Endometrium (tissue), 2 donors: Measurements from ENCODE around the gene ST3GAL2.
"Not testable (repeated sequence)": the region's sequence is repeated elsewhere in the genome, so short reads cannot be mapped to it uniquely, and the experiment has no call there.

ENCODE experiments used
- FAIRE-seq: peaks from 2 replicates; lab custom pipeline; 2012; peaks lifted over from hg19 to GRCh38; lab: Jason Lieb, UNC
- donor health status: control.
- donor health status: control.

ST3GAL2 gene

DNA sequence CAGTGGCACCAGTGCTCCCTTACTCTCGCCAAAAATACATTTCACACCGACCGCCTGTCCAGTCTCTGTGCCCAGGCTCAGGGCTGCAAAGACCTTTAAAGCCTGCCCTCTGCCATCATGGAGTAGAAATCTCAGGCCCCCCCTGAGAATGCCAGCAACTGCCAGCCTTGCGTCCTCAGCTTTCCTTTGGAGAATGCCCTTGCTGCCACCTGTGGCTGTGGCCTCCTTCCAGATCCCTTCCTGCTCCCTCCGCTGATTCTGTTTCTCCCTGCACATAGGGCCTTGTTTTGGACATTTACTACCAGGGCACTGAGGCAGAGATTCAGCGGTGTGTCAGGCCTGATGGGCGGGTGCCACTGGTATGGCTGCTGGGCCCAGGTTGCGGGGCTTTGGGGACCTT is 28.7 kb upstream of the ST3GAL2 start:
- no peak for FAIRE-seq

DNA sequence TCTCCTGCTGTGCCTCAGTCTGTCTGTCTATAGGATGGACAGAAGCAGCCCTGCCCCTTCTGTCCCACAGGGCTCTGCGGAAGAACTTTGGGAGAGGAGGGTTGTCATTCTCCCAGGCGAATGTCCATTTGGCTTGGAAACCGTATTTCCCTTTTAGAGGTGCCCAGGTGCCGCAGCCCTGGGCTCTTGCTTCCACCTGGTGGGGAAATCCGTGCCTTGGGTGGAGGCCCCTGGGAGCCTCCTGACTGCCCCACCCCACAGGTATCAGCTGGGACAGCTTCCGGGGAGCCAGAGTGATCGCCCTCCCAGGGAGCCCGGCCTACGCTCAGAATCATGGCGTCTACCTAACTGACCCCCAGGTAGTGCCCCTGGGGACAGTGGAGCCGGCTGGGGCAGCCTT is 28.2 kb upstream of the ST3GAL2 start:
- no peak for FAIRE-seq

DNA sequence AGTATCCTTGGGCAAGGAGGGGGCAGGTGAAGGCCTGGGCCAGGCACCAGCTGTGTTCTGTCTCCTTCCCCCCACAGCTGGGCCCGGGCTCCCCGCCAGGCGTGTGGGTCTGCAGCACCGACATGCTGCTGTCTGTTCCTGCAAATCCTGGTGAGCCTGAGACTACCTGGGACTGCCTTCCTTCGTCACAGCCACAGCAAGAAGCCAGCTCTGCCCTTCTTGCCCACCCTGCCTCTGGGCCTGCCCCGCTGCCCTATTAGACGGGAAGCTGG is 27.8 kb upstream of the ST3GAL2 start:
- no peak for FAIRE-seq

DNA sequence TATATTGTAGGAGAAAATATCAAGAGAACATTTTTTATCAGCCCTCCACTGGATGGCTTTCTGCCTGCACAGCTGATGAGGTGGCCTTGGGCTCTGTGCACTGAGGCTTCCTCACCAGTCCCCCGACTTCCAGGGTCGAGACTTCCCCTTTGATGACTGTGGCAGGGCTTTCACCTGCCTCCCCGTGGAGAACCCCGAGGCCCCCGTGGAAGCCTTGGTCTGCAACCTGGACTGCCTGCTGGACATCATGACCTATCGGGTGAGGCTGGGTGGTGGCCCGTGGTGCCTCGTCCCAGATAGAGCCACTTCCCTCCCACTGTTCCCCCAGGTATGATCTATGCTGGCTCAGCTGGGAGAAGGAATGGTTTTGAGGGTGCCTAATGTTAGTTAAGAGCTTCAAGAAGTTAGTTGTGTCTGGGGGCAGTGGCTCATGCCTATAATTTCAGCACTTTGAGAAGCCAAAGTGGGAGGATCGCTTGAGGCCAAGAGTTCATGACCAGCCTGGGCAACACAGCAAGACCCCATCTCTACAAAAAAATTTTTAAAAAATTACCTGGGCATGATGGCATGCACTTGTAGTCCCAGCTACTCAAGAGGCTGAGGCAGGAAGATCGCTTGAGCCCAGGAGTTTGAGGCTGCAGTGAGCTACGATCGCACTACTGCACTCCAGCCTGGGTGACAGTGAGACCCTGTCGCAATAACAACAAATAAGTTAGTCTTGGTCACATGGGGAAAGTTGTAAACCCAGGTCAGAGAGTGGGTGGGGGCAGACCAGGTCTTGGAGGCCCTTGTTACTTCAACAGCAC is 27.3 kb upstream of the ST3GAL2 start:
- FAIRE-seq, result no peak

DNA sequence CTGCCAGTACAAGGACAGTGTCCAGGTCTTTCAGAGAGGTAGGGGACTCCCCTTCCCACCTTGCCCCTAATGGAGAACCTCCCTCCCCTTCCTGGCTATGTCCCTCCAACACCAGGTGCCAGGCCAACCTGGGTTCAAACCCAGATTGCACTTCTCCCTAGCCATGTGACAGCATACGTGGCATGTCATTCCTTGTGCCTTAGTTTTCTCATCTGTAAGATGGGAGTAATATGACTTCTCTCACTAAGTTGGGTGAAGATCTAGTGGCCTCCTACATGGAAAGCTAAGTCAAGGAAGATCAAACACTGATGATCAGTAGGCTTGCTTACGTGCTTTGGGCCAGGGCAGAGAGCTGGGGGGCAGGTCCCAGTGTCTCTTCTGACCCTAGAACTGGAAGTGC is 24.3 kb upstream of the ST3GAL2 start:
- FAIRE-seq, result no peak

DNA sequence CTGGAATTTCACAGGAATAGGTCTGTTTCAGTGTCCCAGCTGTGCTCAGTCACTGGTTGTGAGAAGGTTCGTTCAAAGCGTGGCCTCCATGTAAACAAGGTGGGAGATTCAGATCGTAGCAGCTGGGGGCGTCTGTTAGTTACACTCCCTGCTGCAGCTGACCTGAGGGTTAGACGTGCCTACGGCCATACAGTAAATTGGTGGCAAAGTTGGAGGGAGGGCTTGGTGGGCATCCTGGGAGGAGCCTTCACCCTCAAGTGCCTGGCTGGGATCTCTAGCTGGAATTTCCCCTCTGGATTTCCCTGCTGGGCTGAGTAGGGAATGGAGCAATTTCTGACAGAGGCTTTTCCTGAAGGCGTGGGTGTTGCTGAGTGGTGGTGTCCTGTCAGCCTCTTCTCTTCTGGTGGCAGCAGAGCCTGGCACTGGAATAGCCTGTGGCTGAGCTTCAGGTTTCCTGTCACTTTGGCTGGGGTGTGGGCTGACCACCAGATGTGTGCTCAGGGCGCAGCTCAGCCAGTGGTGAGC is 21.9 kb upstream of the ST3GAL2 start:
- FAIRE-seq, result no peak

DNA sequence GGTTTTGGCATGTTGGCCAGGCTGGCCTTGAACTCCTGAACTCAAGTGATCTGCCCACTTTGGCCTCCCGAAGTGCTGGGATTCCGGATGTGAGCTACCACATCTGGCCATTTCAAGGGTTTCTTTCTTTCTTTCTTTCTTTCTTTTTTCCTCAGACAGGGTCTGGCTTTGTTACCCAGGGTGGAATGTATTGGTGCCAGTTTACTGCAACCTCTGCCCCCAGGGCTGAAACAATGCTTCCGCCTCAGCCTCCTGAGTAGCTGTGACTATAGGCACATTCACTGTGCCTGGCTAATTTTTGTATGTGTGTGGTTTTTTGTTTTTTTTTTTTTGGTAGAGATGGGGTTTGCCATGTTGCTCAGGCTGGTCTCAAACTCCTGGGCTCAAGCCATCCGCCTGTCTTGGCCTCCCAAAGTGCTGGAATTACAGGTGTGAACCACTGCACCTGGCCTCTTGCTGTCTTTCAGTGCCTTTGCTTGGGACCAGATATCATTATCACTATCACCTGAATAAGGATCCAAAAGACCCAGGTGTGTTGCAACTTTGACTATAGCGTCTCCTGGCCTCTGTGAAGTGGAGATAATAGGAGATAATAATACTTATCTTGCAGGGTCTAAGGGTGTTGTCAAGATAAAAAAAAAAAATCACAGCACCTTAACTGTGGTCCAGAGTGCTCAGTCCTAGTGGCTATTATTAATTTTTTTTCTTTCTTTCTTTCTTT is 18.7 kb upstream of the ST3GAL2 start:
- no peak for FAIRE-seq

DNA sequence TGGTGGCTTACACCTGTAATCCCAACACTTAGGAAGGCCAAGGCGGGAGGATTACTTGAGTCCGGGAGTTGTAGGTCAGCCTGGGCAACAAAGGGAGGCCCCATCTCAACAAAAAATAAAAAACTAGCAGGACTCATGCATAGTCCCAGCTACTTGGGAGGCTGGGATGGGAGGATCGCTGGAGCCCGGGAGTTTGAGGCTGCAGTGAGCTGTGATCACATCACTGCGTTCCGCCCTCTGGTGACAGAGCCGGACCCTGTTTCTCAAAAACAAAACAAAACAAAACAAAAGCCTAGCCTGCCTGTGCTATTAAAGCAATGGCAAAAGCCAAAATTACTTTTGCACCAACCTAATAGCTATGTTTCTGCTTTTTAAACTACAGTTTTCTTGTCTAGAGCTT is 17.0 kb upstream of the ST3GAL2 start:
- no peak for FAIRE-seq

DNA sequence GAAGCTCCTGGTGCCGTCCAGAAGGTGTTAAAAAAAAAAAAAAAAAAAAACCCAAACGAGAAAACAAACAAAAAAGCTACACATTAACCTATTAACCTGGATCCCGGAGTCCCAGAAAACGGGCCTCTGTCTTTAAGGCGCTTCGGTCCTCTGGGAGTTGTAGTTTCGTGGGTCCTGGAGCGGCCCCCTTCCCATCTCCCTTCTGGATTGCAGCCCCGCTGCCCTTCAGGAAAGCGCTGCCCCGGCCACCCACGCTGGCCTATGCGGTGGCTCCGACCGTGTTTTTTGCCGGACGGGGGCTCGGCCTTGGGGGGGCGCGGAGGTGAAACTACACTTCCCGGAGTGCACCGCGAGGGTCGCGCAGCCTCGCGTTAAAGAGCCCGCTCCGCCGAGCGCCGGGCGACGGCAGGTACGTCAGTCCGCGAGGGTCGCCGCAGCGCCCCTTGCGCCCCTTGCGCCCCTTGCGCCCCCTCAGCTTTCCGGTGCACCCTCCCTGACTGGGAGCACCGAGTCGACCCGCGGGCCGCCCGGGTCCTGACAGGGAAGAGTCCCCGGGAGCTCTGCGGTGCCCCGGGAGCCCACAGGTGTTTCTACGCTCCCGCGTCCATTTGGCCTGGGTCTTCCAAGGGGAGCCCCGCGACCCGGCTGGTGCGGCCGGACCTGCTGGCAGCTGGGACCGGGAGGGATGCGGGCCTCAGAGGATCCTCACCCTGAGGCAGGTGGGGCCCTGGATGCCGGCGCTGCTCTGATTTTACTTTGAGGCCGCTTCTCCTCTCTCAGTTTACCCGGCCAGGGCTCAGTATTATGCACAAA is 15.5 kb upstream of the ST3GAL2 start, which contains the start of gene FCSK:
FCSK (plus strand) TSS at position 374 of the 813 bp plus-strand sequence. CDS start 8,596 bp downstream, outside the sequence.
- no peak for FAIRE-seq

DNA sequence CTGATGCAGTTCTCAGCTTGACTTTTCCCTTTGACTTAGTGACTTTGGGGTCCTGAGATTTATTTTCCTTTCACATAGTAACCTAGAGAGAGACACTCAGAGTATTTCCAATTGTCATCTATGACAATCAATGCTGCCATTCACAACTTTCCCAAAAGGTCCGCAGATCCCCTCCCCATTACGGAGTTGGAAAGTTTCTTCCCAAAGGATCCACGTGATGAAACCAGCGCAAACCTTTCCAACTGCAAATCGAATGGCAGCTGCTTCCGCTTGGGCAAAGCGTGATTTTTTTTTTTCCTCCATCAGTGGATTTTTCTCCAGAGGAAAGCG is 15.0 kb upstream of the ST3GAL2 start:
- FAIRE-seq, result no peak

DNA sequence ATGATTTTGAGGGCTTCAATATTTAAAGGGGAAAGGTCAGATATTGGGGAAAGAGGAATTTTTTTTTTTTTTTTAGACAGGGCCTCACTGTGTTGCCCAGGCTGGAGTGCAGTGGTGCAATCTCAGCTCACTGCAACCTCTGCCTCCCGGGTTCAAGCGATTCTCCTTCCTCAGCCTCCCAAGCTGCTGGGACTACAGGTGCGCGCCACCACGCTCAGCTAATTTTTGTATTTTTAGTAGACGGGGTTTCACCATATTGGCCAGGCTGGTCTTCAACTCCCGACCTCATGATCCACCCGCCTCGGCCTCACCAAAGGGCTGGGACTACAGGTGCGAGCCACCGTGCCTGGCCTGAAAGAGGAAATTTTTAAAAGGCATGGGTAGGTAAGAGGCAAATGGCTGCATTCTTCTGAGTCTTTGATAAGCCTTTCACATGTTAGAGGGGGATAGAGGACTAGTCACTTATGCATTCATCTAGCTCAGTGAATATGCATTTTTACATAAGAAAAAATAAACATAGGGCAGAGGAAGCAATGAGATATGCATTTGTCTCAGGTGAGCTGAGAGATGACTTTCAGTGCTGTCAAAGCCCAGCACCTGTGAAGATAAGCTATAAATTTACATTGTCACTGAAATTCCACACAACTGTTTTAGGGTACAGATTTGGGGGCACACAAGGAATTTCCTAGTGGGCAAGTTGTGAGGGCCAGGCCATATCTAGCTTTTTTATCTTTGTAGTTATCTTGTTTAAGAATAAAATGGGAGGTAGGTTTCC is 14.4 kb upstream of the ST3GAL2 start:
- FAIRE-seq, result no peak

DNA sequence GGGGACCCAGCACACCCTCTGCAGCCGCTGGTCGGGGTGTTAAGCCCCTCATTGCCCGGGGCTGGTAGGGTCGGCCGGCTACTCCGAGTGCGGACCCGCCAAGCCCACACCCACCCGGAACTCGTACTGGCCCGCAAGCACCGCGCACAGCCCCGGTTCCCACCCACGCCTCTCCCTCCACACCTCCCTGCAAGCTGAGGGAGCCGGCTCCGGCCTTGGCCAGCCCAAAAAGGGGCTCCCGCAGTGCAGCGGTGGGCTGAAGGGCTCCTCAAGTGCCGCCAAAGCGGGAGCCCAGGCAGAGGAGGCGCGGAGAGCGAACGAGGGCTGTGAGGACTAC is 12.1 kb upstream of the ST3GAL2 start:
- FAIRE-seq, result not testable (repeated sequence)

DNA sequence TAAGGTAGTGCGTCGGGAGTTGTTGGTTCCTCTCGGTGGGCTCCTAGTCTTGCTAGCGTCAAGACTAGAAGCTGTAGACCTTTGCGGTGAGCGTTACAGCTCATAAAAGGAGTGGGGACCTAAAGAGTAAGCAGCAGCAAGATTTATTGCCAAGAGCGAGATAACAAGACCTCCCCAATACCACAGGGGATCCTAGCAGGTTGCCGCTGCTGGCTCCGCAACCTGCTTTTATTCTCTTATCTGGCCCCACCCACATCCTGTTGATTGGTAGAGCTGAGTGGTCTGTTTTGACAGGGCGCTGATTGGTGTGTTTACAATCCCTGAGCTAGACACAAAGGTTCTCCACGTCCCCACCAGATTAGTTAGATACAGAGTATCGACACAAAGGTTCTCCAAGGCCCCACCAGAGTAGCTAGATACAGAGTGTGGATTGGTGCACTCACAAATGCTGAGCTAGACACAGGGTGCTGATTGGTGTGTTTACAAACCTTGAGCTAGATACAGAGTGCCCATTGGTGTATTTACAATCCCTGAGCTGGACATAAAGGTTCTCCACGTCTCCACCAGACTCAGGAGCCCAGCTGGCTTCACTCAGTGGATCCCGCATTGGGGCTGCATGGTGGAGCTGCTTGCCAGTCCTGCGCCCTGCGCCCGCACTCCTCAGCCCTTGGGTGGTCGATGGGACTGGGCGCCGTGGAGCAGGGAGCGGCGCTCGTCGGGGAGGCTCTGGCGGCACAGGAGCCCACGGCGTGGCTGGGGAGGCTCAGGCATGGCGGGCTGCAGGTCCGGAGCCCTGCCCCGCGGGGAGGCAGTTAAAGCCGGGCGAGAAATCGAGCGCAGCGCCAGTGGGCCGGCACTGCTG is 11.5 kb upstream of the ST3GAL2 start:
- FAIRE-seq, result not testable (repeated sequence)

DNA sequence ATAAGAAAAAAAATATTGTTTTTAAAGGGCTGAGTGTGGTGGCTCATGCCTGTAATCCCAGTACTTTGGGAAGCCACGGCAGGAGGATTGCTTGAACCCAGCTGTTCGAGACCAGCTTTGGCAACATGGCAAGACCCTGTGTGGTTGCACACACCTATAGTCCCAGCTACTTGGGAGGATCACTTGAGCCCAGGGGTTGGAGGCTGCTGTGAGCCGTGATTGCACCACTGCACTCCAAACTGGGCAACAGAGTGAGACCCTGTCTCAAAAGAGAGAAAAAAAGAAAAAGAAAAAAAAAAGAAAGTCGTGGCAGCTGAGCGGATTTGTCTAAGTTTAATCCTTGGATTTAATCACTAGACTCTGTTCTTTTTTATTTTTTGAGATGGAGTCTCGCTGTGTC is 9.2 kb upstream of the ST3GAL2 start:
- no peak for FAIRE-seq

DNA sequence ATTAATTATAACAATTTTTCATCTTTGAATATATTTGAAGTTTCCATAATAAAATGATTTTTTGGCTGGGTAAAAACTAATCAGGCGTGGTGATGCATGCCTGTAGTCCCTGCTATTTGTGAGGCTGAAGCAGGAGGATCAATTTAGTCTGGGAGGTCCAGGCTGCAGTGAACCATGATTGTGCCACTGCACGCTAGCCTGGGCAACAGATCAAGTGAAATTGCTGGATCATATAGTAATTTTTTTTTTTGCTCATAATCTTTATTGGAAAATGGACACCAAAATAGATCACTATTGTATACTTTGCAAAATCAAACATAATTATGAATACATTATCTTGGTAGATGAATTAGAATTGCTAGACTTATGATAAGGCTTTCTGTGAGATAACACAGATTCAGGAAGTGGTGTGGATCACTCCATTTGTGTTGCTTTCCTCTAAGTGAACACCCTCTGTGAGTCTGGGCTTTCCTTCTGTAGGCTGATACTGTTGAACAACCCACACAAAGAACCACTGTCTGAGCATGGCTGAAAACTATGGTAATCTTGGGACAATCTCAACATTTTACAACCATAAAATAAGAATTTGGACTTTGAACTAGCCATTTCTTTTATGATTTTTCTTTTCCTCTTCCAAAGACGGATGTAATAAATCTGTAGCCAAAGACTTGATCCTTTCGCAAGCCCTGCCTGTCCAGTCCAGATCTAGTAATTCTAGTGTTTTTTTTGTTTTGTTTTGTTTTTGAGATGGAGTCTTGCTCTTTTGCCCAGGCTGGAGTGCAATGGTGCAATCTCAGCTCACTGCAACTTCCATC is 5.6 kb upstream of the ST3GAL2 start:
- FAIRE-seq, result no peak

DNA sequence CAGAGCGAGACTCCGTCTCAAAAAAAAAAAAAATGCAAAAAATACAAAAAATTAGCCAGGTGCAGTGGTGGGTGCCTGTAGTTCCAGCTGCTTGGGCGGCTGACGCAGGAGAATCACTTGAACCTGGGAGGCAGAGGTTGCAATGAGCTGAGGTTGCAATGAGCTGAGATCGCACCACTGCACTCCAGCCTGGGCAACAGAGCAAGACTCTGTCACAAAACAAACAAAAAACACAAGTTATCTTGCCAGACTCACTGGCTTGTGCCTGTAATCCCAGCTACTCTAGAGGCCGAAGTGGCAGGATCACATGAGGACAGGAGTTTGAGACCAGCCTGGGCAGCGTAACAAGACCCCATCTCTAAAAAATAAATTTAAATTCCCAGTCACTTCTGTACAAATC is 3.4 kb upstream of the ST3GAL2 start:
- FAIRE-seq, result no peak

DNA sequence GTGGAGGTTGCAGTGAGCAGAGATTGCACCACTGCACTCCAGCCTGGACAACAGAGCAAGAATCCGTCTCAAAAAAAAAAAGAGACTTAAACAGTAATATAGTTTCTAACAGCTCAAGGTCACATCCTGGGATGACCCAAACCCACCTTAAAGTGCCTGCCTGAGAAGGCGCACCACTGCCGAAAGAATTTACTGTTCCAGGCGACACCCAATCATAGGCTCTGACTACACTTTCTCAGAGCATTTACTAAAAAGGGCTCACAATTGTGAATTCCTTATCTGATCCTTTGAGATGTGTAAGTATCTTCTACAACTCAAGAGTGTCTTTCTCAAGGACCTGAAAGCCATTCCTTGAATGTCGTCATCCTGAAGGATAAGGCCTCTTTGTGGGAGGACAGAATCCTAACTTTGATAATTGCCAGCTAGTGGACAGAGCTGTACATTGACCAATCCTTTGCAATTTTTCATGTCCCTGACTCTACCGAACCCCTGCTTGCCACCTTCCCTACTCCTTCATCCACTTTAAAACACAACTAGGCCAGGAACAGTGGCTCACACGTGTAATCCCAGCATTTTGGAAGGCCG is 2.6 kb upstream of the ST3GAL2 start:
- no peak for FAIRE-seq

DNA sequence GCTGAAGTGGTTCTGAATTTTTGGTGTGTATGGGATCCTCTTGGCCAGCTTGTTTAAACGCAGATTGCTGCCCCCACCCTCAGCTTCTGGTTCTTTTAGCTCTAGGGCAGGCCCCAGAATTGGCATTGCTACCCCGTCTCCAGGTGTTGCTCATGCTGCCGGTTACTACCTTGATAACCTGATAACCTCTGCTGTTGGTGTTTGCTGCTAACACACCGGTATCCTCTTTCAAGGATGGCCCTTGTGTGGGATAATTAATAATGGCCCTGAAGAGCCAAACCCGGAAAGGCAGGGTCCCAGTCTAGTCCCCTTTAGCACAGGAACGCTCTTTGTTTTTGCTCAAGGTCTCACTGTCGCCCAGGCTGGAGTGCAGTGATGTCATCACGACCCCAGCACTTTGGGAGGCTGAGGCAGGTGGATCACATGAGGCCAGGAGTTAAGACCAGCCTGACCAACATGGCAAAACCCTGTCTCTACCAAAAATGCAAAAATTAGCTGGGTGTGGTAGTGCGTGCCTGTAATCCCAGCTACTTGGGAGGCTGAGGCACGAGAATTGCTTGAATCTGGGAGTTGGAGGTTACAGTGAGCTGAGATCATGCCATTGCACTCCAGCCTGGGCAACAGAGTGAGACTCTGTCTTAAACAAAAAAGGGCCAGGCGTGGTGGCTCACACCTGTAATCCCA is 1.3 kb upstream of the ST3GAL2 start:
- FAIRE-seq, result no peak

DNA sequence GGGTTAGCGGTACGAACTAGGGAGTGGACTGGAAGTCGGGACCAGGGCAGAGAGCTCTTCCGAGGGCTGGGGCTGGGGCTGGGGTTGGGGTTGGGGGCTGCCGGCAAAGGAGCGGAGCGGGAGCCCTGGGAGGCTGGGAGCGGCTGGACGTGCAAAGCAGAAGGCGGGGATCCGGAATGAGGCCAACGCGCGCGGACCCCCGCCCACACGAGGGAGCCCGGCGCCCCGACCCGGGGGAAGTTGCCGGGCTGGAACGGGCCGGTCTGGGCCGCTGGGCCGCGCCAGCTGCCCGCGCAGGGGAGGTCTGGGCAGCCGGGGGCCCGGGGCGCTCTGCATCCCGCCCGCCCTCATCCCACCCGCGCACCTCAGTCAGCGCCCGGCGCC is 323 bp downstream of the ST3GAL2 start:
- FAIRE-seq, result no peak
